Smooth muscle cell of the umbilical artery (primary cell): ENCODE results near the gene TMEM178B. TPM values are rescaled to one million over a fixed set of nuclear protein-coding genes. Genes with fewer than 3 reads are reported as not detected.

Source experiments
- total RNA-seq: library from RNA; depleted of rRNA; stranded (reverse); fragments of >200 nt; gene quantifications from 2 replicates; pipeline ENCODE4 v1.2.3, GENCODE V29; 2014

TMEM178B gene
- under 0.01 and 0.18 TPM in 2 replicates for total RNA-seq

DNA sequence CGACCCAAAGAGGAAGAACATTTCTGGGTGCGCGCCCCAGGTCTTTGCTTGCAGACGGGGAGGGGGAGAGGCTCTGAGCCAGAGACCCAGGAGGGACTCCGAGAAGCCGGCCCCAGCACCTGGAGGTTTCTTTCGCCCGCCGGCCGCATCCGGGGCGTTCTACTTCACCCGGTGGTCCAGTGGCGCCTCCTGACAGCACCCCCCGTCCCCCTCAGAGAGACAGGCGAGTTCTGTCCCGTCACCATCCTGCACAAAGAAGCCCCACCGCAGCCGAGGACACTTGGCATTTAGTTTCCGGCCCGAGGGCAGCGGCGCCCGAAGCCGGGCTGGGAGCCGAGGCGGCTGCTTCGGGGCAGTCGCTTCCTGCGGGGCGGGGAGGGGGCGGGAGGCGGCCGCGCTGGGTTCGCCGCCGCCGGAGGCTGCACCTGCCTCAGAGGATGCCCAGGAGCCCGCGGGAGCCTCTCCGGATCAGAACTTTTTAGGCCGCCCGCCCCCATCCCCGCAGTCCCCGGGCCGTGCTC, at the start of gene TMEM178B:
Gene TMEM178B, plus strand, starts transcription at position 424 of the 521 bp plus-strand sequence.

Other genes with a start within 250 kb of the TMEM178B start
- gene BRAF, start 149.1 kb upstream of the TMEM178B start, total RNA-seq = 16.3 and 26.2 TPM in 2 replicates
- 18.4 and 31.8 TPM in 2 replicates for gene MRPS33, start 59.1 kb upstream of the TMEM178B start, total RNA-seq